Activated naive CD8-positive, alpha-beta T cell treated with anti-CD3 and anti-CD28 coated beads, Interleukin-2, amount 50 U/mL, for 16 hours (primary cell): ENCODE data around the gene WWOX.

ENCODE experiments used
- DNase-seq: peaks from one replicate; pipeline ENCODE4 v3.0.0-alpha.2; 2020; ENCODE audit warnings: low read depth, low spot score

Gene WWOX

DNA sequence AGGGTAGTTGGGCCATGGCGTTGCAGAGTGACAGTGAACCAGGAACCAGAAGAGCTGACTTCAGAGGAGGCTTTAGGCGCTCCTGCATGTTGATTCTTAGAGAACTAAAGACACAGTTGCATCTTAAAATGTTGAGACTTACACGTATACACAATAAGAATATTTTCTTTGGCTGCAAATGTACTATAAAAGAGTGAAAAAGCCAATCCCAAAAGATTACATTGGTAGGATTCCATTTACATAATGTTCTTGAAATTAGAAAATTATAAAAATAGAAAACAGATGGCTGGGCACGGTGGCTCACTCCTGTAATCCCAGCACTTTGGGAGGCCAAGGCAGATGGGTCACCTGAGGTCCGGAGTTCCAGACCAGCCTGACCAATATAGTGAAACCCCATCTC lies 738.8 kb downstream of the WWOX start:
- no peak for DNase-seq

DNA sequence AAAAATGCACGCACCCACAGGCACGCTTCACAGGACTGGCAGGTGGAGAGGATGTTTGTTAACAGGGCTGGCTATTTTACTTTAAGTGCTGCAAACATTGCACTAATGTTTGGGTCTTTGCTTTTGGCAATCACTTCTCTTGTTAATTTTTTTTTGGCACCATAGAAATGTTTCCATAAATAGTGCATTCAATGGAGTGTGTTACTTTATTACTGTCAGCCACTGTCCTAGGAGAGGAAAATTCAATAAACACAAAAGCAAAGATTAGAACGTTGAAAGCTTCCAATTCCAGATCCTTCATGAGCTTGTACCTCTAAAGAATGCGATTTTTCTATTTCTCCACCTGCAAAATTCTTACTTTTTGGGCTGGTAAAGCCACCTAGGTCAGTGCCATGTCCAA lies 743.5 kb downstream of the WWOX start:
- DNase-seq: no peak

DNA sequence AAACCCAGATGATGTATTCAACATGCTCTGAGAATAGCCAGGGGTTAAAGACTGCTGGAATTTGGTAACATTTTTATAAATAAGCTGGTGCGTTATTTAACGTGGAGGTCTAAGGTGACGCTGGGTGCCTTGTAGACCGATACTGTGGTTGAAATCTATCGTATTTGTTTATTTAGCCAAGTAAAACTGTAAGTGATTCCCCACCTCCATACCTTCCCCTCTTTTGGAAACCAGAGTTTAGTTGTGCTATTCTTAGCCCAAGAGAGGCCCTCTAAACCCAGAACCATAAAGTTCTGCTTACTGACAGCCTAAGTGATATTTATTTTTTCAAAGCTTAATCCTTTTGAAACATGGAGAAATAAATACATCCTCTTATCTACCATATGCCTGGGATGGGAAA lies 744.5 kb downstream of the WWOX start:
- no peak for DNase-seq

DNA sequence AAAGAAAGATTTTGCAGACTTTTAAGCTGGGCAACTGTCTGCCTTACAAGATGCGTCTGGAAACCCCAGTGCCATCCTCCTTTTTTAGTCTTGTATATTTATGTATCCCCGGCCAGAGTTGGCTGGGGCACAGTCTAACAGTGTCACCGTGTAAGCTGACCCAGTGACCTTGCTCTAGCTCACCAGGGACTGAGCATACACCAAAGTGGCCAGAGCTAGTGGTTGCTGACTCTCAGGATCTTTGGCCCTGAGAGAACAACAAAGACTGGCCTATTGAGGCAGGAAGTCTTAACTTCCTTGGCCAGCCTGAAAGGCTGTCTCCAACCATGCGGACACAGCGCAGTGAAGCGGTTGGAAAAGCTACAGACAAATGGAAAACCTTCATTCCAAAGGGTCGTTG lies 745.2 kb downstream of the WWOX start:
- DNase-seq: no peak

DNA sequence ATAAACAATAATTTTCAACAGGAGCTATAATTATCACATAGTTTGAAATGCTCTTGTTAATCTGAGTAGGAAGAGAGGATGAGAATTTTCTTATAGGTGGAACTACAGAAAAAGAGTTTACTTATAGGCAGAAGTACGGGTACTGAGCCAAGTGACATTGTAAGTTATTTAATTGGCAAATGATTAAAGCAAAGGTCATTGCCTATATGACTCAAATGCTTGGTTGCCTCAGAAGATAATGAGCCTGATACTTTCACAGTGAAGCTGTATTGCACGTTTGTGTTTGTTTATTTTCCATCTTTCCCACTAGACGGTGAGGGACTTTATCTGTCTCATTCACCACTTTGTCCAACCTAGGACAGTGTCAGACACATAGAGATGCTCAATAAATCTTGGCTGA lies 751.8 kb downstream of the WWOX start:
- DNase-seq: no peak

DNA sequence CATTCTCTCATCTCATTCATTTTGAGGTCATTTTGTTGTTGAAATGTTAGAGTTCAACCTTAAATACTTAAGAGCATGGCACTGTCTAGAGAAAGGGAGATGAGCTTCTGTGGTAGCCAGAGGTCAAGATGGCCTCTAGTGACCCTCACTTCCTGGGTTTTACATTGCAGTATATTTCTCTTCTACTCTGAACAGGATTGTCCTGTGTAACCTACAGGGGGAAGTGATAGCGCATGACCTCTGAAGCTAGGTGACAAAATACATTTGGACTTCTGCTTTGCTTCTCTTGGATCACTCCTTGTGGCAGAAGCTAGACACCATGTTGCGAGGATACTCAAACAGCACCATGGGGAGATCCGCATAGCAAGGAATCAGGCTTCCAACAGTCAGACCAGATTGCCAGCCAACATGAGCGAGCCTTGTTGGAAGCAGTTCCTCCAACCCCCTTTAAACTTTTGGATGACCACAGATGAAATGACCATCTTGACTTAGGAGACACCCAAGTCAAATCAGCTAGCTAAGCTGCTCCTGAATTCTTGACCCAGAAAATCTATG lies 752.7 kb downstream of the WWOX start:
- DNase-seq: no peak

DNA sequence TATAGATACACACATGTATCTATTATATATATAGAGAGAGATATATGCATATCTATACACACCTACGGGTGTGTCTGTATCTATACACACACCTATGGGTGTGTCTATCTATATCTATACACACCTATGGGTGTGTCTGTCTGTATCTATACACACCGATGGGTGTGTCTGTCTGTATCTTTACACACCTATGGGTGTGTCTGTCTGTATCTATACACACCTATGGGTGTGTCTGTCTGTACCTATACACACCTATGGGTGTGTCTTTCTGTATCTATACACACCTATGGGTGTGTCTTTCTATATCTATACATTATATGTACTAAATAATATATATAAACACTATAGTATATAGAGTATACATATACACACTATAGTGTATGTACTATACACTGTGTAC lies 762.6 kb downstream of the WWOX start:
- no peak for DNase-seq

DNA sequence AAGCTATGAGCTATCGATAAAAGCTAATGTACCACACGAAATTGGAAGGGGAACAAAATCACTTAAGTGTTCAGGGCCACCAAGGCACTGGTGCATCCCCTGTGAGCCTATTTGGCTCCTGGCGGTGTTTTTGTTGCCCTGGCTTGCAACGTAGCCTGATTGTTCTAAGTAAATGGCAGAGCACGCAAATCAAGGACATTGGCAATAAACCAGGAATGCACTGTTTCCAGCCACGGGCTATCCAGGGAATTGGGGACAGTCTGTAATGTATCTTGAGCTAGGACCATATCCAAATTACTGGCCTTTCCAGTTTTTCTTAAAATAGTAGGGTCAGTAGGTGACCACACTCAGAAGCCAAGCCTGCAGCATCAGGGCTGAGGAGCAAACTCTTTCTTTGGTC lies 767.1 kb downstream of the WWOX start:
- no peak for DNase-seq

DNA sequence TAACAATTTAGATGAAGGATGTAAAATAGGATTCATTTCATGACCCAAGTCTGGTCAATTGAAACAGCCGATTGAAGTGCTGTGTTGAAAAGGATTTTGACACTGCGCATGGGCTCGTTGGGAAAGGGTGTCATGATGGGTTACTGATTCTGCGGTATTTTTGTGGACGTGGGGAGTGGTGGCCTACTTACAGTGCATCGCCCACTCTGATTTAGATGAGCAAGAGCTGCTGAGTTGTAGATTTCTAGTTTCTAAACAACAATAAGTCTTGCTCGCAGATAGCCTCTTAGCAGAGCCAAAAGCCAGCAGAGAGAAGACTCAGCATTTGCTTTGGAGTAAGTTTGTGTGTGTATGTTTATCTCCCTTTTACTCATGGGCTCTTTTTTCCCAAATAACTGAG lies 770.0 kb downstream of the WWOX start:
- DNase-seq: no peak

DNA sequence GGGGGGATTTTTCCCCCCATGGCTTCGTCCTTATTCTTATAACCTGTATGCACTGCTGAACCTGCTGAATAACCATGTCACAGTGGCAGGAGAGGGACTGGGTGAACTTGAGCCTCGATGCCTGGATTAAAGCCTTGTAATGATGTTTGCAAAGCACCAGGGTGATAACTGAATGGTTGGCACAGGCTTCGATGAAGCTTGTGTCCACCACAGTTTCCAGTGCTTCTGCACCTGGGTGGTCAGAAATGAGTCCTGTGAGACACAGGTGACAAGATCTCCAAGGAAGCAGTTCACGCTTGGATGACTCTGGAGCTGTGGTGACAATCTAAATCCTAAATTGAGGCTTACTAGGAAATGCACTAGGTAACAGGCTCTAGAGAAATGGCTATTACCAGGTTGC lies 771.8 kb downstream of the WWOX start:
- no peak for DNase-seq

DNA sequence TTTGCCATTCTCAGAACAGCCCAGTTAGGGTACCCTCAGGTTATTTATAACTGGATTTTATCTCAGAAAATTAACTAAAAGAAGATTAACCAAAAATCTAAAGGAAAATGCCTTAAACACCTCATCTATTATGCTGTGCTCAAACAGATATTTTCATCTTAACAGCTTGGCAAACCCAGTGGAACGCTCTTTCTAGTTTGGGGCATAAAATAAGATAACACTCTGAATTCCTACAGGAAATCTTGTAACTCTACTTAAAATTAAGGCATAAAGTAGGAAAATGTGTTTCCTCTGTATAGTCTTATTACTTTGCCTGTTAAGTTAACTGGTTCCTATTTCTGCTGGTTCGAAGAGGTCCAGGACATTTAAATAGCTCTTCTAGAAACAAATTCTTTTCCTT lies 777.2 kb downstream of the WWOX start:
- DNase-seq: no peak

DNA sequence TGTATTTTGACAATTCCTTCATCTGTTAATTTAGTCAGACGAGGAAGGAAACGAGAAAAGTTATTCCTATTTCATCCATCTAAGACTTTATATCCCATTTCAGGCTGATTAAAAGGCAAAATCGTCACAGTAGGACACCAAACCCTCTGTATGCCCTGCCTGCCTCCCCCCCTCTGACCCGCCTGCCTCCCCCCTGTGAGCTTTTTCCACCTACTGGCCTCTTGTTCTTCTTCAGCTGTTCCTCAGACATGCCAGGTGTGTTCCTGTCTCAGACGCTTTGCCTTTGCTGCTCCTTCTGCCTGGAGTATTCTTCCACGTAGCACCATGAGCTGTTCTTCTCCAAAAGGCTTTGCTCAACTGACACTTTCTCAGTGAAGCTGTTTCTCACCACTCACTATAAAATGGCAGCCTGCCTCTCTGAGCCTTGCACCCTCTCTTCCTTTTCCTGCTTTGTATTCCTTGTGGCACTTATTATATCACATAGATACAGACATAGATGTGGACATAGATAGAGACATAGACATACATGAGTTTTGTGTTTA lies 777.7 kb downstream of the WWOX start:
- no peak for DNase-seq

DNA sequence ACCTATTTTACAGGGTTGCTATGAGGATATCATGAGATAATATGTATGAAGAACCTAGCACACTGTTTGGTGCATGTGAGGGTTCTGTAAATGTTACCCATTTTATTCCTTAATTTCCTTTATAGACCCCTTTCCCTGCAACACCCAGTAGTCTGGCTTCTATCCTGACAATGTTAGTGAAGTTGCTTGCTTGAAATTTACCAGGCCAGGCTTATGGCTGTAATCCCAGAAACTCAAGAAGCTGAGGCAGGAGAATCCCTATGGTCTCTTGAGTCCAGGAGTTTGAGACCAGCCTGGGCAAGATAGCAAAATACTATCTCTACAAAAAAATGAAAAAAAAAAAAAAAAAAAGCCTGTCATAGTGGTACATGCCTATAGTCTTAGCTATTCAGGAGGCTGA lies 779.1 kb downstream of the WWOX start:
- no peak for DNase-seq

DNA sequence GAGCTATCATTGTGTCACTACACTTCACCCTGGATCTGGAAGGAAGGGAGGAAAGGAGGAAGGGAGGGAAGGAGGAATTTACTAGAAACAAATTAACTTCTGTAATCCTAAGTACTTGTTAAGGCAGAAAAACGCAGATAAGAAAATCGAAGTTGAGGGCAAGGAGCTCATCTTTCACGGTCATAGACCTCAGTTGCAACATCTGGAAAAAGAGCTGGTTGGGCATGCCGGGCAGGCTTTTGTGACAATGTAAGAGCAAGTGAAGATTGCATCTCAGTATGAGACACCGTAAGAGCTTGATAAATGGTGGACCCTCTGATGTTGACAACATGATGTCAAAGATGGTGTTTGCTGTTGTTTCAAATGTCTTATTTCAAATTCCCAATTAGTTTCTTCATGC lies 779.6 kb downstream of the WWOX start:
- DNase-seq: no peak

DNA sequence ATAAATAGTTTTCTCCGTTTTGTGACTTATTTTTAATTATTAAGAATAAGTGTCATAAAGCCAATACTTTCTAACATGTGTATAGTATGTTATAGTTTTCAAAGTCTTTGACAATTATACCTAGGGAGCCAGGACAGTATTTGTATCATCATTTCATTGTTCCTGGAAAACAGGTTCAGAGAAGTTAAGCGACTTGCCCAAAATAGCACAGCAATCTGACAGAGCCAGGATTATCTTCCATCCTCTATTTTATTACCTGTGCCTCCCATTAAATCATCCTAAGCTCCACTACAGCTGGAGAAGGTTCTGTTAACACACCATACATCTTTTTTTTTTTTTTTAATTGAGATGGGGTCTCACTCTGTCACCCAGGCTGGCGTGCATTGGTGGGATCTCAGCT lies 782.7 kb downstream of the WWOX start:
- DNase-seq: no peak

DNA sequence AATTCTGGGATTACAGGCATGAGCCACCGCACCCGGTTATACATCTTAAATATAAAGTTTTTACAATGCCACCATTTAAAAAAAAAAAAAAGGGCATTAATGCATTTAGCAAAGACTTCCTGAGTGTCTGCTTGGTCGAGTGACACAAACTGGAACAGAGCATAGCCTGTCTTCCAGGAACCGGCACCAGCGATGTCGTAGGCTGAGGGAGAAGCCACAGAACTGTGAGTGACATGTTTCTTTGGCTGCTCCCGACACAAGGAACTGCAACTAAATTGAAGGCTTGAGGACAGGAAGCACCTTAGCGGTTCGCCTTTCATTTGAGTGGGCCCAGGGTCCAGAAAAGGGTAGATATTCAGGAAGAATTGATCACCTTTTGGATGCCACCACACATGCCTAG lies 783.3 kb downstream of the WWOX start:
- DNase-seq: no peak

DNA sequence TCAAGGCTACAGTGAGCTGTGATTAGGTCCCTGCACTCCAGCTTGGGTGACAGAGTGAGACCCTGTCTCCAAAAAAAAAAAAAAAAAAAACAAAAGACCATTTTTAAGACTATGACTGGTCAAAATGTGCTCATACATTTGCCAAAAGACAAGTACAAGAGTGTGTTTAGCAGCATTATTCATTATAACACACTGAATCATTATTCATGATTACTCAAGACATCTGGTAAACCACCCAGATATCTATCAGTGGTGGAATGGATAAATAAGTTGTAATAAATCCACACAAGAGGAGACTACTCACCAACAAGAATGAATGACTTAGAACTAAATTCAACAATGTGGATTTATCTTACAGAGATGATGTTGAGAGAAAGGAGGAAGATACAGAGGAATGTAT lies 784.8 kb downstream of the WWOX start:
- no peak for DNase-seq

DNA sequence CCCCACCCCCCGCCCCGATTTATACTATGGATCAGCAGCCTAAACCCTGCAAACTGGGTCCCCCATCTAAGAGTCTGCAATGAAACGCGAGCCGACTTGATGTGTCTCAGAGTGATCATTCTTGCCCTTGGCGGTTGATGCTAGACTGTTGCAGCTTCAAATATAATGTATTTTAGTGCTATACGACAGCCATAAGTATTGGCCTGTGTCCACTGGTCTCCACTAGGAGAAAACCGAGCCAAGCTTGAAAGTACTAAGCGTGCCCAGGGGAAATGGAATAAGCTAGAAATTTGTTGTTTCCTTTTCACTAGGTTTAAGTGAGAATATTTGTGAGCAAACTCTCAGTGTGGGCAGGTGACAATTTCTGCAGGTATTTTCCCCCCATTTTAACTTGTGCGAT lies 789.9 kb downstream of the WWOX start:
- DNase-seq: no peak

DNA sequence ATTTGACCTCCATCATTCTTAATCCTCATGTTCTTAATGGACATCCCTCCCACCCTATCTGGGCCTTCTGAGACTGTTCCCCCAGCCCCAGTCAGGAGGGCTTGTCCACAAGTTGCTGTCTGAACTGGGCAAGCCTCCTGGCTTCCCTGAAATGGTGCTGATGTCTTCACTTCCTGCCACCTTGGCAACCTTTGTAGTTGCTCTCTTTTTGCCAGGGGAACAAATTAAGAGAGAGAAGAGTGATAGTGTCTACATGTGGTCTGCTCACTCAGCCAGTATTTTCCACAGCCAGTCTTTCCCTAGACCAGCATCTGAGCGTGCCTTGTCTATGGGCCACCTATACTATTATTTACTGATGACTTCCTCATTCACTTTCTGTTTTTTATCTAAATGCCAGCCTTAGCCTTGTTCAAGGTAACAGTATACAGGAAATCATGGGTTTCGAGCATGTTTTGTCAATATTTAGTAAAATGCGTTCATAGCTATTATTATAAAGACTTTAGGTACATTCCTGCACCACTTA lies 791.0 kb downstream of the WWOX start:
- no peak for DNase-seq

DNA sequence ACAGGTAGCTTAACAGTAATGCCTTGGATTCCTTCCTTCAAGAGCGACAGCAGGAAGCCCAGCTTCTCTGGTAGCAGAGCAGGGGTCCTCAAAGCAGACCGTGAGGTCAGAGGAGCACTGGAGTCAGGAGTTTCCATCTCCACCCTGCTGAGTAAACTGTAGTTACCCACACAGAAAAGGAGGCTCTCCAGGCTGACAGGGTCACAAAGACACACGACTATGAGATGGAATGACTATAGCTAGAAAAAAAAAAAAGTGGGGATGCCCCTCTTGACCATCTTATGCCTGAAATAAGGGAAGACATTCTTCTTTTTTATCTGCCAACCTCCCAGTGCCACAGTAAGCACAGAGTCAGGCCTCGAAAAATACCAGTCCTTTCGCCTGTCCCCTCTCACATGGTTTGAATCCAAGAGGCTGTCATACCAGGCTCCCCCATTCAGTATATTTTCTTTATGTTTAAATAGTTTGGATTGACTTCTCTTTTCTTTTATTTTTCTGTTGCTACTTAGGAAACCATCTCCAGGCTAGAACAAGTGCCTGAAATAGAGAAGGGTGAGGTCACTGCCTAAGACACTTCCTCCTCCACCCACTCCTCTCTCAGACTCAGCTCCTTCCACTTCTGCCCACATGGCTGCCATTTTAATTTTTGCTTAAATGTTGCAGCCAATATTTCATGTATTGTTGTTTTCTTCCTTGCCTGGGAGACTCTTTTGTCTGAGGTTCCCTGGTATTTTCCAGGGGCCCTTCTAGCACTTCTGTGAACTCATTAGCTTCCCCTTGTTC lies 793.7 kb downstream of the WWOX start:
- DNase-seq: no peak

DNA sequence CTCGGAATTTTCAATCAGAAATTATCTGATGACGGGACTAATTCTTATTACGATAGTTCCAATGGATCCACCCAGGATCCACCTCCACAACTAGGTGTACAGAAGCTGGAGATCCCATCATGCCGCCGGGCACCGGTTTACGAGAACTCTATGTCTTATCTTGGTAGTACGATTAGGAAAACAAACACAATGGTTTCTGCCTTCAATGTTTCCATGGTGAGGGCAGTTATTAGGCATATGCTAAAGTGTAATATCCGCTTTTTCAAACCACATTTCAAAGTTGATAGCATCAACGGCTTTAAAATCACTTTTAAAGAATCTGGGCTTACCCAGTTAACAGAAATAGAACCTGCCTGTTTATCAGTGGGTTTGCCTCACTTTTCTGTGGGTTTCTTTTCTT lies 795.4 kb downstream of the WWOX start:
- DNase-seq: no peak

DNA sequence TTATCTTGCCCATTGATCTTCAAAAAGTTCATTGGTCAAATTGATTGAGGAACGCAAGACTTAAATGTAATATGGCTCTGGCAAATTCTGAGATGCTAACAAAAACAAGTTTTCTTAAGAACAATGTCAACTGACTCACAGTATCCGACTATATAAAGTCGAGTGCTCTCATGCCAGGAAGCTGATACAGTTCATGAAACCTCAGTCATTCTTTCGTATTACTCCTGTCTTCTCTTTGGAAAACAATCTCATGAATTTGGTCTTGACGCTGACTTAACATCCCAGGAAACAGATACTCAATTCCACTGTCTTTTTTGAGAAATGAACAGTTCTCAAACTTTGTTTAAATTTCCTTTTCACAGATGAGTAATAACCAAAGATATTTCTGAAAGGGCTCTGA lies 796.2 kb downstream of the WWOX start:
- no peak for DNase-seq

DNA sequence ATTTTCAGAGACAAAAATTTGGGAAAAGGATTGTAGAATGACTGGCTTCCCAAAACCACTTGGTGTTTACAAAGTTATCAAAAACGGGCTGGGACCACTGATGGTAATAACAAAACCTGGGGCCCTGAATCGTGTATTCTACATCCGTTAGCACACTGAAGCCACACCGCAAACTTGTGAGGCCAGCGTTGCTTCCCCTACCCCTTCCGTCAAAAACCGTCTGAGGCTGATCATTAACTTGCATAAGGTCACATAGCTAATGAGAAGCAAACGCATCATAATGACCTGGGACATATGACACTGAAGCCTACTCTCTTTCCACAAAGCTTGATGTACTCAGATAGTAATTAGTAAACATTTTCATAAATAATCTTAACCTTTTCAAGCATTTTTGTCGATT lies 796.8 kb downstream of the WWOX start:
- no peak for DNase-seq
